NCI-H345 (cell line): ENCODE data around the gene COX20.
"Not testable (repeated sequence)": the region's sequence is repeated elsewhere in the genome, so short reads cannot be mapped to it uniquely, and the experiment has no call there.

Source experiments
- DNase-seq: peaks from one replicate; lab custom pipeline; 2025; lab: John Stamatoyannopoulos, UW

Gene COX20, protein sequence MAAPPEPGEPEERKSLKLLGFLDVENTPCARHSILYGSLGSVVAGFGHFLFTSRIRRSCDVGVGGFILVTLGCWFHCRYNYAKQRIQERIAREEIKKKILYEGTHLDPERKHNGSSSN

DNA sequence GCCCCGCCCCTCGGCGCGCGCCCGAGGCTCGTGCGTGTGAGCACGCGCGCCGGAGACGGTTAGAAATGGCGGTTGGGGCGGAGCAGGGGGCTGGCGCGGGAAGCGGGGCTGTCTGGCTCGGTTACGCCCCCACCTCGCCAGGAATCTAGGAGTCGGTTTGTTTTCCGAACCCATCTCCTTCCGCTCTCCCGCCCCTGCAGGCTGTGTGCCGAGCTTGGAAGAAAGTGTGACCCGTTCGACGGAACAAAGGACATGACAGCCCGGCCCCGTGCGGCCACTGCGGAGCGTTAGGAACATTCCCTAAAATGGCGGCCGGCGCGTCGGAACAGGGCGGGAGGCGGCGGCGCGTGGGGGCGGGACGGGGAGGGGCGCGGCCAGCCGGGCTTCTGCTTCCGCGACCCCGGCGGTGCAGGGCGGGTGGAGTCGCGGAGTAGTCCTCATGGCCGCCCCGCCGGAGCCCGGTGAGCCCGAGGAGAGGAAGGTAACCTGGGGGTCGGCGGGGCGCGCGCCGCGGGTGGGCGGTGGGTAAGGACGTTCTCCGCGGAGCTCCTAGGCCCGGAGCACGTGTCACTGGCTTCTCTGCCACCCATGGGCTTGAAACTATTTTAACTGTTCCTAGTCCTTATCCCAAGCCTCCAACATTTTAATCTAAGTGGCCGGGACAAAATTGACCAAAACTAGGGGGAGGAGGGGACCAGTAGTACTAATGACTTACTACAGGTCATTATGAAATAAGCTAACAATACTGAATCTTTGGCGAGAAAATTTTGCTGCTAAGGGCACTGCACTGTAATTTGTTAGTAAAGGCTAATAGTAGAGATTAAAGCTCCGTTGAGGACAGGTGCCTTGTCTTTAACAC lies at the start of gene COX20:
Gene COX20 (plus strand): TSS at position 383 of the 859 bp plus-strand sequence. CDS start 57 bp downstream, at position 440.
- DNase-seq, result peak; percentile 92

DNA sequence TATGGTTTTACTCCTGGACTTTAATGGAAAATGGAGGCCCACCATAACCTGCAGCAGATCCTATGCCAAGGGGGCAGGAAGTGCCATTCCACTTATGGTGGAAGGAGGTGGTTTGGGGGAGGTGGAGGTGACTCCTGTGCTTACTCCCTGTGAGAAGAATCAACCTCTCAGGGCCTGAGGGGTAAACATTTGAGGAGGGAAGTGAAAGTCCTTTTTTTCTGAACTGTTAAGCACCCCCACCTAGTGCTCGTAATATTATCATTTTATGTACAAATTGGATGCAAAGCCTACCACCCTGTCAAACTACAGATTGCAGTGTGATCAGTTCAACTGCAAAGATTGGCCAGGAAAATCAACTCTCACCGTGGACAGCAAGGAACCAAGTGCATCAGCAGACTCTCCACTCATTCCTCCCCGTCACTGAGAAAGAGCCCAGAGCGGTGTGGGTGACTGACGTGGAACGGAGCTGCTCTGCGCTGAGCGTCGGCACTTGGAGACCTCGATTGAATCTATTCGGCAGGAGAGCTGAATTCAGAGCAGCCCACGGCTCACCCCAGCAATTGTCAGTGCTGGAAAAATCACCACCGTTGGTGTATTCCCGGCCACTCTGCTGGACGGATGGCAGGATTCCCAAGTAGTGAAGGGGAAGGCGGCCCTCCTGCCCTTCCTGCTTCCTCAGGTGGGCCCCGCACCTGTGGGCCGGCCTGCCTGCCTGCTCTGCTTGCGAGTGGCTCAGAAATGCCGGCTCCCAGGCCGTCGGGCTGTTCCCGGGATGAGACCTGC lies 46.8 kb upstream of the COX20 start:
- DNase-seq, result no peak

DNA sequence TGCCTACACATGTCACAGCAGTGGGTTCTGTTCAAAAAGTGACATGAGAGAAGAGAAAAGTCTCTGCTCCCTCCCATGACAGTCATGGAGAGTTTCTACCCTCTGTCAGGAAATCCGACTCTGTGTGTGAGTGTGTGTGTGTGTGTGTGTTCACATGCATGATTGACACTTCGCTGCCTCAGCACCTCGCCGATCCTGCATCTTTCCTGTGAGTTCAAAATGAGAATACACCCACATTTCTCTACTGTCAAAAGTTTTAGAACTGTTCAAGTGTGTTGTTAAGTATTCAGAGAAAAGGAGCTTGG lies 46.2 kb upstream of the COX20 start:
- DNase-seq, result no peak

- DNase-seq, result no peak
These were observed 45.7 kb upstream of the COX20 start for GRCh38 chr1:244789731-244790130.

DNA sequence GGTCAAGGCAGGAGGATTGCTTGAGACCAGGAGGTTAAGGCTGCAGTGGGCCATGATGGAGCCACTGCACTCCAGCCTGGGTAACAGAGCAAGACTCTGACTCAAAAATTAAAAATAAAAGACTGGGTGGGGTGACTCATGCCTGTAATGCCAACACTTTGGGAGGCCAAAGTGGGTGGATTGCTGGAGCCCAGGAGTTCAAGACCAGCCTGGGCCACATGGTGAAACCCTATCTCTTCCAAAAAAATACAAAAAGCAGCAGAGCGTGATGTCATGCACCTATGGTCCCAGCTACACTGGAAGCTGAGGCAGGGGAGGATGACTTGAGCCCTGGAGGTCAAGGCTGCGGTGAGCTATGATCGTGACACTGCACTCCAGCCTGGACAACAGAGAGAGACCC lies 44.4 kb upstream of the COX20 start:
- no peak for DNase-seq

DNA sequence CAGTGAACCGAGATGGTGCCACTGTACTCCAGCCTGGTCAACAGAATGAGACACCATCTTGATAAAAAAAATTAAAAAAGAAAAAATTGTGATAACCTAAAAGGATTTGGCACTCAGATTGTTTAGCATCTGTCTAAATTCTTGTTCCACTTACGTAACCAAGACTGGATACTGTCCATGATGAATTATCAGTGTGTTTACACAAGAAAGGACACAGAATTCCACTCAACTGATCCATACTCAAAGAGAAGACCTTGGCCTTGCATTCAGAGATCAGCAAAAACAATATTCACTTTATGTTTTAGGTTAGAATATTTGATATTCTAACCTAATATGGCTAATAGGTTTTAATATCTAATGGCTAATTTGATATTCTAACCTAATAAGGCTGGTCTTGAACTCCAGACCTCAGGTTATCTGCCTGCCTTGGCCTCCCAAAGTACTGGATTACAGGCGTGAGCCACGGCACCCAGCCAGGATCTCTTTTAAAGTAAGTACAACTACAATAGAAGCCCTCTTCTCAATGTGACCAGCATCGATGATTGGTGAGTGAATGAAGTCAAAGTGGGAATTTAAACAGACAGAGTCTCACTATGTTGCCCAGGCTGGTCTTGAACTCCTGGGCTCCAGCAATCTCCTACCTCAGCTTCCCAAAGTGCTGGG lies 43.1 kb upstream of the COX20 start:
- no peak for DNase-seq

DNA sequence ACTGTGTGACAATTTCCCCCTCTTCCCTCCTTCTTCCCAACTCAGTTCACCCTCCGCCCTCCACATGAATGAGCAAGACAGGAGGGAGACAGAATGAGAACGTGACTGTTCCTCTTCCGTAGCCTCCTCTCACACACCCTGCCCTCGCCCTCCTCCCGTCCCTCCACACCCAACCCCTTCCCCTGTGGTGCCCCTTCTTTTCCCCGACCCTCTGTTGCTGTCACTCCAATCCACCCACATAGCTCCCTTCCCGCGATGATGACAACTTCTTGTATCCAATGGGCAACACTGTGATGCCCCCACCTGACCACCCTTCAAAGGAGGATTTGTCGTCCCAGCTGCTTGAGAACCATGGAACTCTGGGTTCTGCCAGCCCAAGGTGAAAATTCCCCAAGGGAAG lies 41.4 kb upstream of the COX20 start:
- DNase-seq, result no peak

DNA sequence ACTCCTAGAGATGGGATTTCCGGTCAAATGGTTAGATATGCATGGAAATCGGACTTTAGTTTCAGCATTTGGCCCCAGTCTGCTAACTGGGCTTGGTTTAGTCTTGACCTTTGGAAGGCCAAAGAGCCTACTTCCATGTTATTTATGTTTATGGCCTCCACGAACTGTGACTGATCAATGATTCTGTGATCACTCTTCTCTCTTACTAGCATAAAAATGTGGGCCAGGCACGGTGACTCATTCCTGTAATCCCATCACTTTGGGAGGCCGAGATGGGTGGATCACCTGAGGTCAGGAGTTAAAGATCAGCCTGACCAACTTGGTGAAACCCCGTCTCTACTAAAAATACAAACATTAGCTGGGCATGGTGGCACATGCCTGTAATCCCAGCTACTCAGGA lies 40.9 kb upstream of the COX20 start:
- DNase-seq, result not testable (repeated sequence)

- DNase-seq, result peak; percentile 62
These were observed 38.6 kb upstream of the COX20 start for GRCh38 chr1:244796719-244797406.

GRCh38 chr1:244800821-244801220 lies 34.6 kb upstream of the COX20 start:
- DNase-seq, result no peak

GRCh38 chr1:244801246-244801645 lies 34.2 kb upstream of the COX20 start:
- DNase-seq, result no peak

GRCh38 chr1:244802041-244802440 lies 33.4 kb upstream of the COX20 start:
- no peak for DNase-seq

GRCh38 chr1:244802556-244803239 lies 32.8 kb upstream of the COX20 start:
- DNase-seq, result no peak

DNA sequence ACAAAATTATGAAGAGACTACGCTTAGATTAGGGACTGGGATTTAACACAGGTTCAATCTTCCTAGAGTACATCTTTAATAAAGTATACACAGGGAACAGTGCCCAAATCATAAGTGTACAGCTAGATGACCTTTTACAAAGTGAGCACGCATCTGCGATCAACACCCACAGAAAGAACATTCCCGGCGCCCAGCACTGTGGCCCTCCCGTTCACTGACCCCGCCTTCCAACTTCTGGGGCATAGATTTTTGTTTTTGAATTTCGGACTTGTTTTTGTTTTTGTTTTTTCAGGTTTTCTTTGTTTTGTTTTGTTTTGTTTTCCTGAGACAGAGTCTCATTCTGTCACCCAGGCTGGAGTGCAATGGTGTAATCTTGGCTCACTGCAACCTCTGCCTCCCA lies 30.6 kb upstream of the COX20 start:
- DNase-seq, result no peak

- DNase-seq, result no peak
These were observed 28.3 kb upstream of the COX20 start for GRCh38 chr1:244807138-244807537.

DNA sequence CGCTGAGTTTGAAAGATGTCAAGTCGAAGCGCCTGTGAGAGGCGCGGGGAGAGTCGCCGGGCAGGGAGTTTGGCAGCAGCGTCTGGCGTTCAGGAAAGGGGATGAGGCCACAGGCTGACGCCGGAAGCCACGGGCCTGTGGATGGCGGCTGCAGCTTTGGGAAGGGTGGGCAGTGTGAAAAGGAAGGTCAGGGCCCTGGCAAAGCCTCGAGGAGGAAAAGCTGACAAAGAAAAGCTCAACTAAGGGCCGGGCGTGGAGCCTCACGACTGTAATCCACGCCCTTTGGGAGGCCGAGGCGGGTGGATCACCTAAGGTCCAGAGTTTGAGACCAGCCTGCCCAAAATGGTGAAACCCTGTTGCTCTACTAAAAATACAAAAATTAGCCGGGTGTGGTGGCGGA lies 25.2 kb upstream of the COX20 start:
- no peak for DNase-seq

DNA sequence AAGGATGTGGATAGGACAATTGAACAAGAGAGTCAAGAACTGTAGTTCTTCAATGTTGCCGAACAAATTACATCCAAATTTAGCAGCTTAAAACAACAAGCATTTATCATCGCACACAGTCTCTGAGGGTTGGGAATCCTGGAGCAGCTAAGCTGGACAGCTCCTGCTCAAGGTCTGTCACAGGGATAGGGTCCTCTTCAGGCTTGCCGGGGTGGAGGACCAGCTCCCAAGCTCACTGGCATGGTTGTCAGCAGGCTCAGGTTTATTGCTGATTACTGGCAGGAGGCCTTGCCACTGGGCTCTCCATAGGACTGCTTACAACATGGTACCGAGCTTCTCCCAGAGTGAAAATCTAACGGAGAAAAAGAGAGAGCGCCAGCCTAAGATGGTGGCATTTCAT lies 22.1 kb upstream of the COX20 start:
- DNase-seq, result no peak

- DNase-seq, result no peak
These were observed 19.8 kb upstream of the COX20 start for GRCh38 chr1:244815600-244816099.

- no peak for DNase-seq
These were observed 18.0 kb upstream of the COX20 start for GRCh38 chr1:244817415-244817894.

GRCh38 chr1:244820131-244820530 lies 15.3 kb upstream of the COX20 start:
- no peak for DNase-seq

GRCh38 chr1:244821134-244821533 lies 14.3 kb upstream of the COX20 start:
- DNase-seq, result no peak
